ENCODE results near the gene TACC2. TPM values are rescaled to one million over a fixed set of nuclear protein-coding genes. Genes with fewer than 3 reads are reported as not detected.

Gene TACC2
- total RNA-seq, 4 donors from 2014 or later: 105 to 334 (median 235) TPM

DNA sequence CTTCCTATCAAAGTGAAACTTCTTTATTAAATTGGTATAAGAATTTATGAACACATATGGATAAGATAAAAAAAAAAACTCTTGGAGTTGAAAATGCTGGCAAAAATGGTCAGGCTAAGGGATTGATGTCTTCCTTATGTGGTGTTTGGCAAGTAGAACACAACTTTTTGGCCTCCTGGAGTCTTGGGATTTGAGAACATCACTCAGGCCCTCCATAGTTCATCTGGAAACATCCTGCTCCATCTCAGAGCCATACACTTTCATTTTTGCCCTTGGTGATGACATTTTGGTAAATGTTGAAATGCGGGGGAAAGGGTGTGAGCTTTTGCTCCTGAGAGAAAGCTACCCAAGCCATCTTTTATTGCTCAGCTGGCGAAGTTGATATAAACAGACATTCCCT lies 254.6 kb downstream of the TACC2 start:
- peaks cover 0 to 82% of the 10 kb centered on the region in 2 donors for H3K36me3 ChIP-seq
- H3K27me3 ChIP-seq: no peaks in the 10 kb centered on the region
- no peaks in the 10 kb centered on the region for H3K9me3 ChIP-seq
- in situ Hi-C loops (cut with MboI; ENCODE audit: low sequenced_read_pairs in 4 of 4): no loop called here
- H3K27ac ChIP-seq: peak overlapping the region in 3 of 4 donors; percentile 8 to 48 (median 33)
- H3K4me1 ChIP-seq: no peaks in the 10 kb centered on the region
- intact Hi-C loops (cut with DNase I; ENCODE audit: low total_unique reads): no loop called here
- H3K4me3 ChIP-seq: no peak overlapping the region
- DNase-seq (no peak), ATAC-seq (no peak)
- TF ChIP-seq, protein P1, sequence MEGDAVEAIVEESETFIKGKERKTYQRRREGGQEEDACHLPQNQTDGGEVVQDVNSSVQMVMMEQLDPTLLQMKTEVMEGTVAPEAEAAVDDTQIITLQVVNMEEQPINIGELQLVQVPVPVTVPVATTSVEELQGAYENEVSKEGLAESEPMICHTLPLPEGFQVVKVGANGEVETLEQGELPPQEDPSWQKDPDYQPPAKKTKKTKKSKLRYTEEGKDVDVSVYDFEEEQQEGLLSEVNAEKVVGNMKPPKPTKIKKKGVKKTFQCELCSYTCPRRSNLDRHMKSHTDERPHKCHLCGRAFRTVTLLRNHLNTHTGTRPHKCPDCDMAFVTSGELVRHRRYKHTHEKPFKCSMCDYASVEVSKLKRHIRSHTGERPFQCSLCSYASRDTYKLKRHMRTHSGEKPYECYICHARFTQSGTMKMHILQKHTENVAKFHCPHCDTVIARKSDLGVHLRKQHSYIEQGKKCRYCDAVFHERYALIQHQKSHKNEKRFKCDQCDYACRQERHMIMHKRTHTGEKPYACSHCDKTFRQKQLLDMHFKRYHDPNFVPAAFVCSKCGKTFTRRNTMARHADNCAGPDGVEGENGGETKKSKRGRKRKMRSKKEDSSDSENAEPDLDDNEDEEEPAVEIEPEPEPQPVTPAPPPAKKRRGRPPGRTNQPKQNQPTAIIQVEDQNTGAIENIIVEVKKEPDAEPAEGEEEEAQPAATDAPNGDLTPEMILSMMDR (IDR thresholded peaks at IDR 0.05 in 4 of 5, conservative IDR thresholded peaks at IDR 0.05 in 1 of 5): no peak

GRCh38 chr10:122244001-122244975 lies 255.3 kb downstream of the TACC2 start:
- peaks cover 0 to 81% of the 10 kb centered on the region in 2 donors for H3K36me3 ChIP-seq
- no peaks in the 10 kb centered on the region for H3K4me1 ChIP-seq
- TF ChIP-seq POLR2A (IDR thresholded peaks at IDR 0.05): no peak
- TF ChIP-seq, protein P1 (IDR thresholded peaks at IDR 0.05 in 4 of 5, conservative IDR thresholded peaks at IDR 0.05 in 1 of 5): no peak
- DNase-seq: no peak
- no peaks in the 10 kb centered on the region for H3K27me3 ChIP-seq
- no peak overlapping the region for H3K4me3 ChIP-seq
- peak overlapping the region in 3 of 4 donors; percentile 8 to 48 (median 33) for H3K27ac ChIP-seq
- intact Hi-C loops (cut with DNase I; ENCODE audit: low total_unique reads) (no loop called here), in situ Hi-C loops (cut with MboI; ENCODE audit: low sequenced_read_pairs in 4 of 4) (no loop called here)
- no peaks in the 10 kb centered on the region for H3K9me3 ChIP-seq
- no peak for ATAC-seq

DNA sequence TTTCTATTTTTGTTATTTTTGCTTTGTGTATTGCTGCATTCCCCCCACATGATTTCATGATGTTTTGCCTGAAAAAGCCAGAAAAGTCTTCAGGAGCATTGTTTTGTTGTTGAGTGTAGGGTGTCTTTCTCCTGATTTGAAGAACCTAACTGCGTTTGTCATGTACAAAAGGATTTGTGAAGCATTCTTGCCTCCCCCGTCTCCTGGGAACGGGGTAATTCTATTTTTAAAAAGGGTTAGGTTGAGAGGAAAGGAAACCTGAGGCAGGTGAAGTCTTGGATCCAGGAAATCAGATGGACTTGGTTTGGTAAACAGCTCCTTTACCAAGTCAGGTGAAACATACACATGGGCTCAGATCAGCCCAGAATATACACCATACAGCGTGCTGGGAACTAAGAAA lies 256.2 kb downstream of the TACC2 start:
- in situ Hi-C loops (cut with MboI; ENCODE audit: low sequenced_read_pairs in 4 of 4): no loop called here
- H3K4me3 ChIP-seq: no peak overlapping the region
- TF ChIP-seq POLR2A (IDR thresholded peaks at IDR 0.05): no peak
- intact Hi-C loops (cut with DNase I; ENCODE audit: low total_unique reads): no loop called here
- H3K27me3 ChIP-seq: no peaks in the 10 kb centered on the region
- H3K36me3 ChIP-seq: peaks cover 0 to 81% of the 10 kb centered on the region in 2 donors
- peak overlapping the region in 1 of 4 donors; percentile 15 for H3K27ac ChIP-seq
- H3K9me3 ChIP-seq: no peaks in the 10 kb centered on the region
- no peaks in the 10 kb centered on the region for H3K4me1 ChIP-seq
- ATAC-seq (no peak), DNase-seq (no peak)

GRCh38 chr10:122245897-122246296 lies 256.9 kb downstream of the TACC2 start:
- intact Hi-C loops (cut with DNase I; ENCODE audit: low total_unique reads): no loop called here
- Histone ChIP-seq H3K27ac (peak overlapping the region in 1 of 4 donors; percentile 26), H3K4me3 (no peak overlapping the region), H3K4me1 (no peaks in the 10 kb centered on the region), H3K27me3 (no peaks in the 10 kb centered on the region), H3K36me3 (peaks cover 0 to 77% of the 10 kb centered on the region in 2 donors), H3K9me3 (no peaks in the 10 kb centered on the region)
- DNase-seq (no peak), ATAC-seq (no peak)
- no peak for TF ChIP-seq POLR2A (IDR thresholded peaks at IDR 0.05)
- TF ChIP-seq, protein P1 (IDR thresholded peaks at IDR 0.05 in 4 of 5, conservative IDR thresholded peaks at IDR 0.05 in 1 of 5): no peak
- in situ Hi-C loops (cut with MboI; ENCODE audit: low sequenced_read_pairs in 4 of 4): no loop called here

DNA sequence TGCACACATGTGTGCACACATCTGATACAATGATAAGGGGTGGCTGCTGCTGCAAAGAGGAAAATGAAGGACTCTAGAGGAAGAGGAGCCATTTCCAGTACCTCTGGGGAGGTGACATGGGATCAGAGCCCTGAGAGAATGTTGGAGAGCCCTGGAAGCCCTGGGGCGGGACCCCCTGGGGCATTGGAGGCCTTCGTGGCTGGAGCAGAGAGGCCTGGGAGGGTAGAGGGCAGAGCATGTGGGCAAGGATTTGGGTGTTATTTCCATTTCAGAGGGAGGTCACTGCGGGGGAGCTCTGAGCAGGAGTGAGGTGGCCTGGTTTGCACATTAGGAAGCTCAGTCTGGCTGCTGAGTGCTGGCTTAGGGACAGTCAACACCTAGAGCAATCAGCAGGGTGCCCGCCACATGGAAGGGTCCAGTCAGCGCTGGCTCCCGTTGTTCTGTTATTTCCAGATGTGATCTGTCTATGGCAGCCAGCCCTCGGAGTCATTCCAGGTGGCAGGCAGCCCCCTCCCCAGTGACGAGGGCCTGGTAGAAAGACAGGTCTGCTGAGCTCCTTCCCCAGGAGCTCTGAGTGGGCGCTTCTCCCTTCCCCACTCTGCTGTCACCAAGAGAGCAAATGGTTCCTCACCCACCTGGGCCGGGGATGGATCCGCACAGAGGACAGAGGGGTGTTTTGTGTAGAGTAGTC lies 258.0 kb downstream of the TACC2 start:
- Histone ChIP-seq H3K36me3 (peaks cover 0 to 70% of the 10 kb centered on the region in 2 donors), H3K4me3 (no peak overlapping the region), H3K27me3 (no peaks in the 10 kb centered on the region), H3K9me3 (no peaks in the 10 kb centered on the region), H3K4me1 (no peaks in the 10 kb centered on the region), H3K27ac (peak overlapping the region in 1 of 4 donors; percentile 8)
- TF ChIP-seq, protein P1 (IDR thresholded peaks at IDR 0.05 in 4 of 5, conservative IDR thresholded peaks at IDR 0.05 in 1 of 5): no peak
- no peak for TF ChIP-seq POLR2A (IDR thresholded peaks at IDR 0.05)
- no peak for DNase-seq
- ATAC-seq: no peak
- intact Hi-C loops (cut with DNase I; ENCODE audit: low total_unique reads): no loop called here
- in situ Hi-C loops (cut with MboI; ENCODE audit: low sequenced_read_pairs in 4 of 4): no loop called here

Data from gastrocnemius medialis (tissue), 4 donors.